ENCODE results near the gene CANT1.

DNA sequence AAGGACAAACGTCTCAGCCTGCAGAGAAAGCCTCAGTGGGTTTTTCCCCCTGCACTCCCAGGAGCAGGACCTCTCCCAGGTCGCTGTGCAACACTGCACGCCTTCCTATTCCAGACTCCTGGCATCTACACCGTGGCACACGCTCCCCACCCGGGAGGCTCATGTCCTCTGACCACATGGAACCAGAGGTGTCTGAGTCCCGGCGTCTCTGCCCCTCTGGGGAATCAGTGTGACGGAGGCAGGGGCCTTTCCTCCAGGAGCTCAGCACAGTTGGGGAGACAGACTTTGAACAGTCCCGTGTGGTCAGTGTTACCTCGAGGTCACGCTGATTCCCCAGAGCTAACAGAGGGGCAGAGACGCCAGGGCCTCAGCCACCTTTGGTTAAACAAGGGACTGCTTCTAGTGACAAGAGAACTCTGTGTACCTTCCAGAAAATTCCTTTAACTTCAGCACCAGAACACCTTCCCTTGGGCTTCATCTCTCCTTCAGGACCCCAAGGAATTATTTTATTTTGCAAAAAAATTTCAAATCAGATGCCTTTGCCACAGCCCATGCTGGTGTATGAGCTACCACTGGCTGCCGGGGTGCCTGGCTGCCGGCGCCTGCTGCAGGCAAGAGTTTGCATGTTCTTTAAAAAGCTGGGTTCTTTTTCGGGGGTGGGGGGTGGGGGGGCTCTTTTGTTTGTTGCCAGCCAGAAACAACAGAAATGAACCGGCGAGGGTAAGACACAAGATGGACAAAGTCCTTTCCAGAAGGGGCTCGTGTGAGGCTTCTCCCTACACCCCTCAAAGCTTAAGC, 6.6 kb downstream of the CANT1 start:
- TF ChIP-seq POLR2A (IDR thresholded peaks at IDR 0.05), result no peak
- TF ChIP-seq, protein P1, sequence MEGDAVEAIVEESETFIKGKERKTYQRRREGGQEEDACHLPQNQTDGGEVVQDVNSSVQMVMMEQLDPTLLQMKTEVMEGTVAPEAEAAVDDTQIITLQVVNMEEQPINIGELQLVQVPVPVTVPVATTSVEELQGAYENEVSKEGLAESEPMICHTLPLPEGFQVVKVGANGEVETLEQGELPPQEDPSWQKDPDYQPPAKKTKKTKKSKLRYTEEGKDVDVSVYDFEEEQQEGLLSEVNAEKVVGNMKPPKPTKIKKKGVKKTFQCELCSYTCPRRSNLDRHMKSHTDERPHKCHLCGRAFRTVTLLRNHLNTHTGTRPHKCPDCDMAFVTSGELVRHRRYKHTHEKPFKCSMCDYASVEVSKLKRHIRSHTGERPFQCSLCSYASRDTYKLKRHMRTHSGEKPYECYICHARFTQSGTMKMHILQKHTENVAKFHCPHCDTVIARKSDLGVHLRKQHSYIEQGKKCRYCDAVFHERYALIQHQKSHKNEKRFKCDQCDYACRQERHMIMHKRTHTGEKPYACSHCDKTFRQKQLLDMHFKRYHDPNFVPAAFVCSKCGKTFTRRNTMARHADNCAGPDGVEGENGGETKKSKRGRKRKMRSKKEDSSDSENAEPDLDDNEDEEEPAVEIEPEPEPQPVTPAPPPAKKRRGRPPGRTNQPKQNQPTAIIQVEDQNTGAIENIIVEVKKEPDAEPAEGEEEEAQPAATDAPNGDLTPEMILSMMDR (IDR thresholded peaks at IDR 0.05), result no peak
